CD14-positive monocyte (primary cell): ENCODE data around the gene CNGA3. TPM values are rescaled to one million over a fixed set of nuclear protein-coding genes. Genes with fewer than 3 reads are reported as not detected.

Source experiments
- DNase-seq, 3 donors: peaks; one replicate each; pipeline ENCODE4 v3.0.0-alpha.2; 2011 to 2022
- H2AFZ ChIP-seq: 2 replicates; pipeline ENCODE4 v1.6.0; 2012; ENCODE audit warnings: mild to moderate bottlenecking, low read depth, low read length, inconsistent platforms; ENCODE audit not compliant: insufficient read depth, poor library complexity, severe bottlenecking
- H3K27ac ChIP-seq, 2 donors: 1 replicate in 1 of 2; 2 replicates in 1 of 2; pipeline ENCODE4 v1.5.1; 2012 to 2013; ENCODE audit warnings: low read length in 2 of 2, control low read depth in 1 of 2, inconsistent platforms in 1 of 2, low read depth in 1 of 2, mild to moderate bottlenecking in 1 of 2
- H3K27me3 ChIP-seq, 2 donors: one replicate each; pipeline versions ENCODE4 v1.6.0 to v1.6.1; 2011 to 2013; ENCODE audit warnings: low read length in 2 of 2; ENCODE audit not compliant: control insufficient read depth in 2 of 2, insufficient read depth in 2 of 2
- H3K36me3 ChIP-seq, 2 donors: replicated peaks in 1 of 2; 1 replicate in 1 of 2; 2 replicates in 1 of 2; pipeline versions ENCODE4 v1.5.1 to v1.6.1; 2012 to 2013; ENCODE audit warnings: low read length in 2 of 2, control low read depth in 1 of 2, inconsistent platforms in 1 of 2, mild to moderate bottlenecking in 1 of 2; ENCODE audit not compliant: insufficient read depth in 2 of 2, control insufficient read depth in 1 of 2
- H3K4me1 ChIP-seq, 2 donors: 1 replicate in 1 of 2; 2 replicates in 1 of 2; pipeline versions ENCODE4 v1.5.1 to v1.6.1; 2012 to 2013; ENCODE audit warnings: low read length in 2 of 2, control low read depth in 1 of 2, inconsistent platforms in 1 of 2, mild to moderate bottlenecking in 1 of 2, moderate library complexity in 1 of 2; ENCODE audit not compliant: insufficient read depth in 2 of 2, control insufficient read depth in 1 of 2
- H3K4me2 ChIP-seq: replicated peaks from 2 replicates; pipeline ENCODE3; 2012; ENCODE audit warnings: low read length, moderate library complexity, mild to moderate bottlenecking; ENCODE audit not compliant: poor library complexity, severe bottlenecking; ENCODE audit errors: extremely low read depth
- H3K4me3 ChIP-seq, 3 experiments: fragments of 200-600 bp in 1 of 3; sonication (generic) in 1 of 3; replicated peaks in 1 of 3; 1 replicate in 2 of 3; 2 replicates in 1 of 3; pipeline ENCODE4 v1.5.1; 2011 to 2013; ENCODE audit warnings: low read length in 3 of 3, mild to moderate bottlenecking in 3 of 3, control low read depth in 2 of 3, low read depth in 2 of 3, inconsistent platforms in 1 of 3, moderate library complexity in 1 of 3
- H3K79me2 ChIP-seq: 2 replicates; pipeline ENCODE4 v1.6.0; 2012; ENCODE audit warnings: mild to moderate bottlenecking, control low read depth, inconsistent platforms, low read length, moderate library complexity; ENCODE audit not compliant: insufficient read depth
- H3K9ac ChIP-seq: 2 replicates; pipeline ENCODE4 v1.6.0; 2017; ENCODE audit warnings: low read length, mild to moderate bottlenecking; ENCODE audit not compliant: insufficient read depth, poor library complexity, severe bottlenecking
- H3K9me3 ChIP-seq, 2 donors: replicated peaks in 1 of 2; 1 replicate in 1 of 2; 2 replicates in 1 of 2; pipeline versions ENCODE4 v1.5.1 to v1.6.1; 2012 to 2013; ENCODE audit warnings: low read length in 2 of 2, control low read depth in 1 of 2; ENCODE audit not compliant: control insufficient read depth in 1 of 2, insufficient read depth in 1 of 2
- H4K20me1 ChIP-seq: 2 replicates; pipeline ENCODE4 v1.6.0; 2012; ENCODE audit warnings: mild to moderate bottlenecking, low read length, control low read depth, moderate library complexity; ENCODE audit not compliant: insufficient read depth
- H3K27ac Mint-ChIP-seq, 7 donors: one replicate each; pipeline ENCODE4 v1.8.0; 2020; ENCODE audit warnings: mild to moderate bottlenecking in 7 of 7, mixed read lengths in 7 of 7, moderate library complexity in 6 of 7, inconsistent platforms in 2 of 7
- H3K27me3 Mint-ChIP-seq, 3 donors: one replicate each; pipeline ENCODE4 v1.8.0; 2021 to 2022; ENCODE audit warnings: low read depth in 3 of 3, mild to moderate bottlenecking in 3 of 3, mixed read lengths in 3 of 3, moderate library complexity in 3 of 3, inconsistent platforms in 1 of 3
- H3K36me3 Mint-ChIP-seq, 2 donors: one replicate each; pipeline ENCODE4 v1.8.0; 2020; ENCODE audit warnings: mixed read lengths in 2 of 2, inconsistent platforms in 1 of 2, mild to moderate bottlenecking in 1 of 2
- H3K4me1 Mint-ChIP-seq: one replicate; pipeline ENCODE4 v1.8.0; 2020; ENCODE audit warnings: mild to moderate bottlenecking, mixed read lengths
- H3K4me3 Mint-ChIP-seq, 2 donors: one replicate each; pipeline ENCODE4 v1.8.0; 2020; ENCODE audit warnings: mild to moderate bottlenecking in 2 of 2, mixed read lengths in 2 of 2, moderate library complexity in 1 of 2
- H3K9me3 Mint-ChIP-seq, 7 donors: one replicate each; pipeline ENCODE4 v1.8.0; 2020 to 2022; ENCODE audit warnings: mixed read lengths in 7 of 7, mild to moderate bottlenecking in 6 of 7, moderate library complexity in 6 of 7, inconsistent platforms in 2 of 7
- CTCF ChIP-seq: fragments of 200-600 bp; IDR thresholded peaks from one replicate; pipeline ENCODE4 v1.8.0; 2022; ENCODE audit warnings: antibody characterized with exemption, mild to moderate bottlenecking
- WGBS: methylation state at CpG from one replicate; pipeline ENCODE4 v1.1.5; 2013; ENCODE audit warnings: missing lambda C conversion rate; ENCODE audit not compliant: insufficient coverage; 5-methylcytosine and 5-hydroxymethylcytosine counted together
- intact Hi-C, 2 donors: fragments of 100-400 bp; cut with micrococcal nuclease; formaldehyde crosslinking; loops; one replicate each; pipeline versions ENCODE4 v1.15.0 to v1.15.1; 2023
- polyA plus RNA-seq, 3 donors: library from polyadenylated mRNA; depleted of rRNA in 1 of 3; unstranded in 2 of 3; stranded (reverse) in 1 of 3; fragments of 300-500 nt in 2 of 3; fragments of >200 nt in 1 of 3; fragmentation: Illumina TruSeq in 2 of 3; gene quantifications; 1 replicate in 2 of 3; 2 replicates in 1 of 3; pipeline ENCODE4 v1.2.3, GENCODE V29; 2012 to 2021

Gene CNGA3
- polyA plus RNA-seq, 3 donors: not detected

DNA sequence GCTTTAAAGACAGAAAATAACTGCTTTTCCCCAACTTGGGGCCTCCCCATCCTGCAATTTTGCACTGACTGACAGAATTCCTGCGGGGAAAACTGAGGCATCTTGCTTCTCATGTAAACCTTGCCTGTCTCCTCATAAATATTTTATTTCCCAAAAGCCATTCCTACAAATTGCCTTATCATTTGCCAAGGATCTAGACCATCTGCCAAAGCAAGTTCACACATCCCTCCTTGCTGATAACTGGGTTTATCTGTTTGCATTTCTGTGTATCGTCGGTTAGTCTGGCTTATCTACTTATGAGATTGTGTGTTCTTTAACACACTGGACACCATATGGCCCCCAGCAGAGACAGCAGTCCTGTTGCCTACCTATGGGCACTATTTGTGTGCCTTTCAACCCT, 3.0 kb upstream of the CNGA3 start:
- H3K79me2 ChIP-seq: no peaks in the 10 kb centered on the region
- no peak overlapping the region for H3K9ac ChIP-seq
- peaks cover 52 to 60% (median 56%) of the 10 kb centered on the region in 3 donors for H3K27me3 Mint-ChIP-seq
- intact Hi-C loops: no loop called here
- no peak for TF ChIP-seq CTCF
- DNase-seq: no peak
- H3K4me3 Mint-ChIP-seq: no peak overlapping the region
- H3K27ac Mint-ChIP-seq: no peak overlapping the region
- peaks cover 3 to 26% of the 10 kb centered on the region in 2 donors for H3K9me3 ChIP-seq
- H3K36me3 Mint-ChIP-seq: peaks cover 0 to 2% of the 10 kb centered on the region in 2 donors
- no peak overlapping the region for H2AFZ ChIP-seq
- peaks cover 0 to 19% (median 12%) of the 10 kb centered on the region in 7 donors for H3K9me3 Mint-ChIP-seq
- H3K4me1 ChIP-seq: no peaks in the 10 kb centered on the region
- peaks cover 50 to 52% of the 10 kb centered on the region in 2 donors for H3K27me3 ChIP-seq
- H3K4me2 ChIP-seq: no peak overlapping the region
- H3K27ac ChIP-seq: no peak overlapping the region
- 90% methylated on average over 1 of the region's 3 CpGs for WGBS
- H3K4me1 Mint-ChIP-seq: peaks cover 4% of the 10 kb centered on the region
- no peaks in the 10 kb centered on the region for H4K20me1 ChIP-seq
- no peaks in the 10 kb centered on the region for H3K36me3 ChIP-seq
- H3K4me3 ChIP-seq: no peak overlapping the region

GRCh38 chr2:98347298-98348065, 1.2 kb downstream of the CNGA3 start:
- H3K4me3 Mint-ChIP-seq: peak overlapping the region in 1 of 2 donors; percentile 78
- peaks cover 71 to 86% of the 10 kb centered on the region in 2 donors for H3K27me3 ChIP-seq

More at GRCh38 chr2:98347298-98348065, 1.2 kb downstream of the CNGA3 start:
- intact Hi-C loops: no loop called here
- 3% methylated on average over 42 of the region's 54 CpGs for WGBS
- Histone ChIP-seq H3K27ac (no peak overlapping the region), H3K4me2 (no peak overlapping the region), H4K20me1 (no peaks in the 10 kb centered on the region), H3K9me3 (peaks cover 4 to 33% of the 10 kb centered on the region in 2 donors), H3K9ac (no peak overlapping the region), H3K4me3 (no peak overlapping the region), H3K36me3 (no peaks in the 10 kb centered on the region), H2AFZ (no peak overlapping the region), H3K4me1 (no peaks in the 10 kb centered on the region), H3K79me2 (no peaks in the 10 kb centered on the region)
- peaks cover 0 to 4% of the 10 kb centered on the region in 2 donors for H3K36me3 Mint-ChIP-seq
- H3K9me3 Mint-ChIP-seq: peaks cover 0 to 26% (median 14%) of the 10 kb centered on the region in 7 donors
- no peak overlapping the region for H3K27ac Mint-ChIP-seq
- H3K27me3 Mint-ChIP-seq: peaks cover 72 to 75% (median 75%) of the 10 kb centered on the region in 3 donors
- no peak for TF ChIP-seq CTCF
- peaks cover 4% of the 10 kb centered on the region for H3K4me1 Mint-ChIP-seq
- DNase-seq: no peak
